HUES6 (cell line): ENCODE data around the gene GNA12.

Experiments used
- H3K27ac ChIP-seq: 2 replicates; pipeline ENCODE4 v1.7.0; 2013; ENCODE audit warnings: low read depth, mild to moderate bottlenecking, low read length, inconsistent platforms
- H3K27me3 ChIP-seq: 2 replicates; pipeline ENCODE4 v1.6.1; 2013; ENCODE audit warnings: low read length; ENCODE audit not compliant: control insufficient read depth, insufficient read depth
- H3K36me3 ChIP-seq: 2 replicates; pipeline ENCODE4 v1.6.1; 2013; ENCODE audit warnings: low read length; ENCODE audit not compliant: control insufficient read depth, insufficient read depth
- H3K4me1 ChIP-seq: 2 replicates; pipeline ENCODE4 v1.6.1; 2013; ENCODE audit warnings: low read length; ENCODE audit not compliant: control insufficient read depth, insufficient read depth
- H3K4me3 ChIP-seq: 2 replicates; pipeline ENCODE4 v1.5.1; 2013; ENCODE audit warnings: low read depth, low read length
- H3K9ac ChIP-seq: one replicate; pipeline ENCODE4 v1.6.1; 2013; ENCODE audit warnings: mild to moderate bottlenecking, low read length
- H3K9me3 ChIP-seq: 2 replicates; pipeline ENCODE4 v1.6.1; 2013; ENCODE audit warnings: low read depth, low read length; ENCODE audit not compliant: control insufficient read depth, insufficient read depth

Gene GNA12

DNA sequence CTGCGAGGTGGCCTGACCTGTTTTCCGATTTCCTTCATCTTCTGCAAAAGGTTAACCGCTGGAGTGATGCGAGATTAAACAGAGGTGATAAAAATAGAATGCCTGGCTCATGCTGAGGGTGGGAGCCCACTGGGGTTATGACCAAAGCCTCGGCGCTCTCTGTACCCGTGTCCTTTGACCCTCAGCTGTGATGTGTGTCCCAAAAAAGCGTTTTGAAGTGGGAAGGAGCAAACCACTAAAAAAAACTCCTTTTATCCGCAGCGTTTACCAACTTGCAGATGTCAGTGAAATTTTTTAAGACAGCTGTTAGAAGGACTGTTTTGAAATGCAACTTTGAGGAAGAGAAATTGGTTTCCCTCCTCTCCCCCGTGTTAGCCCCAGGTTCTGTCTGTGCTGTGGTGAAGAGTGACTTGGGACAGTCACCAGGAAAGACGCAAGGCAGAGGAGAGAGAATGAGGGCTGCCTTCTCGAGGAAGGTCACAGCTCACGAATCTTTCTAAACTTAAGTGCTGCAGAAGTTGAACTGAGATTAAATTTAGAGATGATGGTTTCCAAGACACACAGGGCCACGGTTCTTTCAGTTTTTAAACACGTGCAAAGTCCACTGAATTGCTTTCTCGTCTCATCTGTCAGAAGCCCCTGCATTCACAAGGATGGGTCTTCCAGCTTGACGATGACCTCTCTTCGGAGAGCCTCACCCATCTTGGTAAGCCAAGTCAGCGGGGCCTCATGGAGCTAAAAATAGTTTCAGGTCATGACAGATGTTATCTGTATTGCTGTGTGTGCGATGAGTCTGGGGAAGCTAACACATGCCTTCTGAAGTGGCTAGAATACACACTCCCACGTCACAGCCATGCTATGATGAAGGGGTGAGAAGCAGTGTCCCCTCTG, 128.5 kb downstream of the GNA12 start:
- H3K9me3 ChIP-seq = no peaks in the 10 kb centered on the region
- peaks cover 16% of the 10 kb centered on the region for H3K36me3 ChIP-seq
- H3K27me3 ChIP-seq = no peaks in the 10 kb centered on the region
- no peak overlapping the region for H3K4me3 ChIP-seq
- peaks cover 6% of the 10 kb centered on the region; the same call in 1 of the 2 replicates for H3K4me1 ChIP-seq
- H3K27ac ChIP-seq = no peak overlapping the region
- no peak overlapping the region for H3K9ac ChIP-seq

DNA sequence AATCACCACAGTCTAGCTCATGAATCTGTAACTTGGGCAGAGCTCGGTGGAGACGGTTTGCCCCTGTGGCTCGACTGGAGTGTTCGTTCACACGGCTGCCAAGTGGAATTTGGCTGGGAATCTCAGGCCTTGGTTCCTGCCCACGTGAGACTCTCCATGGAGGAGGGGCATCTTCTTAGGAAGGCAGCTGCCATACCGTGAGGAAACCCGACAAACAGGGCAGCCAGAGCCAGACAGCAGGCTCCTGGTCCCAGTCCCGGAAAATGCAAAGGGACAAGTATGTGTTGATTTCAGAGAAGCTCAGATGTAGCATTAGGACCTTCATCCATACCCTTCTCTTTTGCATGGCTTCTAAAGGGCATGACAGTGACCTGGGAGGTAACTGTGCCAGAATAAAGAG, 129.5 kb downstream of the GNA12 start:
- no peaks in the 10 kb centered on the region for H3K9me3 ChIP-seq
- H3K9ac ChIP-seq = no peak overlapping the region
- H3K27me3 ChIP-seq = no peaks in the 10 kb centered on the region
- no peak overlapping the region for H3K4me3 ChIP-seq
- H3K27ac ChIP-seq = no peak overlapping the region
- H3K4me1 ChIP-seq = peaks cover 6% of the 10 kb centered on the region; the same call in 1 of the 2 replicates
- H3K36me3 ChIP-seq = peaks cover 13% of the 10 kb centered on the region

DNA sequence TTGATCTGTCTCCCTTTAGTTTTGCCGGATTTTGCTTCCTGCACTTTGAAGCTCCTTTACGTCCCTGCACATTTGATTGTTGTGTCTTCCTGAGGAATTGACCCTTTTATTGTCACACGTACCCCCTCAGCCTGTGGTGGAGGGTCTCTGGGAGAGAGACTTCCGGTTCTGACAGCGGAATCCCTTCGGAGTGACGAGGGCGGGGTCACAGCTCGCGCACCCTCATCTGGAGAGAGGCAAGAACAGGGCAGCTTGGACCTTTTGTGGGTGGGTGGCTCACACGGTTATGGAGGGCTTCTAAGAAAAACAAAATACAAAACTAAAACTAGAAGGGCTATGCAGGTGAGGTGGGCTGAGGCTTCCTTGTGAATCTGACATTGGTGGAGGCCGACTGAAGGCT, 130.1 kb downstream of the GNA12 start:
- Histone ChIP-seq H3K27ac (no peak overlapping the region), H3K9me3 (no peaks in the 10 kb centered on the region), H3K4me1 (peaks cover 8% of the 10 kb centered on the region; the same call in 1 of the 2 replicates), H3K36me3 (peaks cover 13% of the 10 kb centered on the region), H3K4me3 (no peak overlapping the region), H3K27me3 (no peaks in the 10 kb centered on the region), H3K9ac (no peak overlapping the region)

DNA sequence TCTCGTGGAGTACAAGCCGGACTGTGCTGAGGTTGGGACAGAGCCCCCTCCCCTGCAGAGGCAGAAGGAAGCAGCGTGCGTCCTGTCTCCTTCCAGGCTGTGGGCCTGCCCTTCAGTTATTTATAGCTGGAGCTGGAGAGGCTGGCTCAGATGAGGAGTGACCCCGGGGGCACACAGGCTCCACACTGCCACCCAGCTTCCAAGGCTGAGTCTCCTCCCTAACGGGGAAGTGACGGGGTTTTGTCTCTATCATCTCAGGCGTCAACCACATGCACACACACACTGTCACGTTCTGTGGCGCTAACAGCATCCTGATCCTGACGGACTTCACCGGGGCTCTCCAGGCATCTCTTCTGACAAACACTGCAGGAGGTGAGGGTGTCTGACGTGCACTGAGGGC, 130.7 kb downstream of the GNA12 start:
- Histone ChIP-seq H3K4me3 (no peak overlapping the region), H3K4me1 (peaks cover 8% of the 10 kb centered on the region; the same call in 1 of the 2 replicates), H3K27ac (no peak overlapping the region), H3K9ac (no peak overlapping the region), H3K9me3 (no peaks in the 10 kb centered on the region), H3K36me3 (peaks cover 11% of the 10 kb centered on the region), H3K27me3 (no peaks in the 10 kb centered on the region)

DNA sequence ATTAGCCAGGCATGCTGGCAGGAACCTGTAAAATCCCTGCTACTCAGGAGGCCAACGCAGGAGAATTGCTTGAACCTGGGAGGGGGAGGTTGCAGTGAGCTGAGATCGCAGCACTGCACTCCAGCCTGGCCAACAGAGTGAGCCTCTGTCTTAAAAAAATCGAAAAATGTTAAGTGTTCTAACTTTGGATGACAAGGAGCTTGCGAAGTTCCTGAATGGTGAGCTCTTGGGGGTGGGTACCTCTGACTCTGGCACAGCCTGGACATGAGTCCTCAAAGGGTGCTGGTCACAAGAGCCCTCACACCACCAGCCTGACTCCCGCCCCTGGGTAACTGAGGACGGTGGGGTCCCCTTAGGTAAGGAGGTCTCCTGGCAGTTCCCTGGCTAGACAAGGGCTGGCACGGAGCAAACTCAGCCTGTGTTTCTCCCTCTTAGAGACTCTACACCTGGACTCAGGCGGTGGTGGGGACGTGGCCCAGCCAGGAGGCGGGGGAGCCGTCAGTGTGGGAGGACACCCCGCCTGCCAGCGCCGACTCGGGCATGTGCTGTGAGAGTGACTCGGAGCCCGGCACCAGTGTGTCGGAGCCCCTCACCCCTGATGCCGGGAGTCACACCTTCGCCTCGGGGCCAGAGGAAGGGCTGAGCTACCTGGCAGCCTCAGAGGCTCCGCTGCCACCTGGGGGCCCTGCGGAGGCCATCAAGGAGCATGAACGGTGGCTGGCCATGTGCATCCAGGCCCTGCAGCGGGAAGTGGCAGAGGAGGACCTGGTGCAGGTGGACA, 132.0 kb downstream of the GNA12 start:
- Histone ChIP-seq H3K4me3 (no peak overlapping the region), H3K27ac (no peak overlapping the region), H3K36me3 (peaks cover 4% of the 10 kb centered on the region), H3K4me1 (peaks cover 14% of the 10 kb centered on the region; the same call in 1 of the 2 replicates), H3K27me3 (no peaks in the 10 kb centered on the region), H3K9me3 (no peaks in the 10 kb centered on the region), H3K9ac (no peak overlapping the region)

DNA sequence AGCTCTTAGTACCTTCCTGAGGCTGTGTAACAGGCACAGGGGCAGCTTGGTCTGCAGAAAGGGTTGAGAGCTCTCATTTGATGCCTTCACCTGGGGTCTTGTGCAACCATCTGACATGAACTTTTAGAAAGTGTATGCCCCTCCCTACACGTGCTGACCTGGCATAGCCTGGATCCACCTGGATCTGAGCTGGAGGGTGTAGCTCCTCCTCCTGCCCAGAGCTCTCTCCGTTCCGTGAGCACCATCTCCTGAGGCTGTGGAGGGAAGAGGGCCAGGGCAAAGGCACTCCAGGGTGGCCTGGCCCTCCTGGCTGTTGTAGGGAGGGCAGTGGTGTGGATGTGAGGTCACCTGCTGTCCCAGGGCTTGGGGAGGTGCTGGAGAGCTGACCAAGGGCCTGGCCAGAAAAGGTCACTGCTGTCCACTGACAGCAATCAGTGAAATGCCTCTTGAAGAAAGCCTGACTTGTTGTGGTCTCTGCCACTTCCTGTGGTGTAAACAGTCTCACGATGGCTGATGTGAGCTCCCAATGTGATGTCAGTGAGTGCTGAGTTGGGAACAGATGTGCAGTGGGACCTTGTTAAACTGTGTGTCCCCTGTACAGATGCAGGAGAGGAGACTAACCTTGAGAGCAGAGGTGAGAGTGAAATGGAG, 133.1 kb downstream of the GNA12 start:
- Histone ChIP-seq H3K4me3 (no peak overlapping the region), H3K4me1 (peaks cover 15% of the 10 kb centered on the region; the same call in 1 of the 2 replicates), H3K27me3 (no peaks in the 10 kb centered on the region), H3K9me3 (no peaks in the 10 kb centered on the region), H3K9ac (no peak overlapping the region), H3K36me3 (no peaks in the 10 kb centered on the region), H3K27ac (no peak overlapping the region)

DNA sequence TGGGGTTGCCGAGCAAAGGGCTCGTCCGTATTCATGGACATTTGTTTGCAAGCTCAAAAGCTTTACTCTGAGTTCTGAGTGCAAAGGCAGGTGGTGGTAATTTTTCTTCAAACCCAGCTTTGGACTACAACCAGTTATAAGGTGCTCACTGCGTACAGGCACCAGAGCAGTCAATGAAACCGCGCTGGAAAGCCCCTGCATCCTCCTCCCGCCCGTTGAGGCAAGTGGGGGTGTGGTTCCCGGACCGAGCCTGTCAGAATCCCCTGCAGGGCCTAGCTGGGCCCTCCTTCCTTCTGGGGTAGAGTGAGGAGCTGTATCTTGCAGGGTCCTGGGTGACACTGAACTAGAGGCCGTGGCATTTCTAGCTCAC, 133.8 kb downstream of the GNA12 start:
- H3K9me3 ChIP-seq = no peaks in the 10 kb centered on the region
- H3K4me3 ChIP-seq = no peak overlapping the region
- H3K36me3 ChIP-seq = no peaks in the 10 kb centered on the region
- no peak overlapping the region for H3K27ac ChIP-seq
- H3K4me1 ChIP-seq = peaks cover 15% of the 10 kb centered on the region; the same call in 1 of the 2 replicates
- no peaks in the 10 kb centered on the region for H3K27me3 ChIP-seq
- no peak overlapping the region for H3K9ac ChIP-seq

DNA sequence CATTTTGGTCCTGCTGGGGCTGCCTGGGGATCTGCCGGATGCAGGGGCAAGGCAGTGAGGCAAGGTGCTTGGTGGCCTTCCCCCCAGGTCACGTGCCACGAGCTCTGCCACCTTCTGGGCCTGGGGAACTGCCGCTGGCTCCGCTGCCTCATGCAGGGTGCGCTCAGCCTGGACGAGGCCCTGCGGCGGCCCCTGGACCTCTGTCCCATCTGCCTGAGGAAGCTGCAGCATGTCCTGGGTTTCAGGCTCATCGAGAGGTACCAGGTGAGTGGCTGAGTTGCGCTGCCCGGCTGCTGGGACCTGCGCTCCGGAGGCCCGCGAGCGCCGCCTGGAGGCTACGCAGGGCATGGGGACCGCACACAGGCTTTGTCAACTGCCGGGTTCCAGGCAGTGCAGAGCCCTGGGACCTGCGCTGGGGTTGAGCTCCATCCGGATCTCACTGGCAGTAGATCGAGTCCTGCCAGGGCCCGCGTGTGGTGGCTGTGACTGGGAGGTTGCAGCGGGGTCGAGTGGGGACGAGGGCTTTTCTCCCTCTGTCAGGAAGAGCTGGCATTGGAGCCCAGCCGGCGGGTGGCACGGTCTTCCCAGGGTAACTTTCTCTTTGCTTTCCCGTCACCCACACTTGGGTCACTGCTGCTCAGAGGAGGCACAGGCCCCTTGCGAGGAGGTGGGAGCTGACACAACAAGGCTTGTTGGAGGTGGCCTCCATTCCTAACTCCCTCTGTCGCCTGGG, 134.4 kb downstream of the GNA12 start:
- H3K27ac ChIP-seq = no peak overlapping the region

DNA sequence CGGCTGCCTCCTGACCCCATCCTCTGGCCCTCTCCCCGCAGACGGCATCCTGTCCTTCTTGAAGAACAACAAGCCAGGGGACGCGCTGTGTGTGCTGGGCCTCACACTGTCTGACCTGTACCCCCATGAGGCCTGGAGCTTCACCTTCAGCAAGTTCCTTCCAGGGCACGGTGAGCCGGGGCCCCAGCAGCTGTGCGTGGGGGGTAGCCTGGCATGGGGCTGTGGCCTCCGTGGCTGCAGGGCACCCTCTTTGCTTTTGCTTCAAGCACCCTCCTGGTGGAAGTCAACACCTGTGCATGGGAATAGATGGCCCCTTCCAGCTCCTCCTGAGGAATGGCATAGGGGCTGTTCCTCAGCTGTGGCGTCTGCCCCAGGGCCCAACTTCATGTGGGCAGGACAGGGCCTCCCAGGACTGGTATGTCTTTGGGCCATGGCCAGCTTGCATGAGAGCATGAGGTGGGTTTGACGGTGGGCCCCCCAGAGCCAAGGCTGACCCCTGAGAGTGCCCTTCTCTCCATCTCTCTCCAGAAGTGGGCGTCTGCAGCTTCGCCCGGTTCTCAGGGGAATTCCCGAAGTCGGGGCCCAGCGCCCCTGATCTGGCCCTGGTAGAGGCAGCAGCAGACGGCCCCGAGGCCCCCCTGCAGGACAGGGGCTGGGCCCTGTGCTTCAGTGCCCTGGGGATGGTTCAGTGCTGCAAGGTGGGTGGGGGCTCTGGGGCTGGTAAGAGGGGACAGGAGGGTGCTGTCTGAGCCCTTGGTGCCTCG, 135.4 kb downstream of the GNA12 start:
- H3K36me3 ChIP-seq = no peaks in the 10 kb centered on the region
- H3K27me3 ChIP-seq = no peaks in the 10 kb centered on the region
- no peak overlapping the region for H3K9ac ChIP-seq
- H3K9me3 ChIP-seq = no peaks in the 10 kb centered on the region
- no peak overlapping the region for H3K4me3 ChIP-seq
- H3K4me1 ChIP-seq = peaks cover 14% of the 10 kb centered on the region; the same call in 1 of the 2 replicates
- no peak overlapping the region for H3K27ac ChIP-seq

More for the DNA sequence above, 134.4 kb downstream of the GNA12 start:
- Histone ChIP-seq H3K4me3 (no peak overlapping the region), H3K4me1 (peaks cover 15% of the 10 kb centered on the region; the same call in 1 of the 2 replicates), H3K9me3 (no peaks in the 10 kb centered on the region), H3K36me3 (no peaks in the 10 kb centered on the region), H3K9ac (no peak overlapping the region), H3K27me3 (no peaks in the 10 kb centered on the region)

DNA sequence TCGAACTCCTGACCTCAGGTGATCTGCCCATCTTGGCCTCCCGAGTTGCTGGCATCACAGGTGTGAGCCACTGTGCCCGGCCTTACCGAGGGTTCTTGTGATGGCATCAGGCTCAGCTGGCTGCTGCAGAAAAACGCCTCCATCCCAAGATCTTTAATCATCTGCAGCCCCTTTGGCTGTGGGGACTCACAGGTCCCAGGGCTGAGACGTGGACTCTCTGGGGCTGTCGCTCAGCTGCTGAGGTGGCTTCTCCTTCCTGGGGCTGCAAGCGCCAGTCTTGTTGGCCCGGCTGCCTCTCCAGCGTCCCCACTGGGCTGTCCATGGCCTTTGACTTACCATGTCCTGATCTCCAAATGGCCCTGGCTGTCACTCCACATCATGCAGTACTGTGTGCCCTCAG, 136.1 kb downstream of the GNA12 start:
- Histone ChIP-seq H3K4me3 (no peak overlapping the region), H3K9me3 (no peaks in the 10 kb centered on the region), H3K27me3 (no peaks in the 10 kb centered on the region), H3K27ac (no peak overlapping the region), H3K36me3 (no peaks in the 10 kb centered on the region), H3K4me1 (peaks cover 9% of the 10 kb centered on the region; the same call in 1 of the 2 replicates), H3K9ac (no peak overlapping the region)
